CD4-positive, alpha-beta T cell (primary cell): ENCODE data around the gene SETD5. TPM values are rescaled to one million over a fixed set of nuclear protein-coding genes. Genes with fewer than 3 reads are reported as not detected.
"Not testable (repeated sequence)": the region's sequence is repeated elsewhere in the genome, so short reads cannot be mapped to it uniquely, and the experiment has no call there.

Source experiments
- ATAC-seq: fragments of 200-7000 bp; cut with Tn5 transposase; one replicate; pipeline ENCODE4 v1.10.0; 2022; ENCODE audit warnings: mild to moderate bottlenecking; ENCODE audit not compliant: poor library complexity
- CTCF ChIA-PET: fragments of 350-600 bp; sonication (Branson Sonifier 250); formaldehyde crosslinking; loops from one replicate; lab custom pipeline; 2021; ENCODE audit warnings: antibody characterized with exemption, inconsistent platforms; lab: Charles Lee
- POLR2A ChIA-PET: fragments of 350-600 bp; sonication (Branson Sonifier 250); formaldehyde crosslinking; loops from one replicate; lab custom pipeline; 2021; ENCODE audit warnings: antibody characterized with exemption, inconsistent platforms; lab: Charles Lee
- DNase-seq, 14 experiments: peaks; one replicate each; pipeline ENCODE4 v3.0.0-alpha.2; 2013 to 2020; ENCODE audit warnings: mixed read lengths in 2 of 14
- H3K27ac ChIP-seq, 2 donors: one replicate each; pipeline versions ENCODE4 v1.5.1 to v1.7.0; 2013; ENCODE audit warnings: low read length in 2 of 2, low read depth in 1 of 2, mild to moderate bottlenecking in 1 of 2
- H3K27me3 ChIP-seq, 2 experiments: 1 replicate in 1 of 2; 2 replicates in 1 of 2; pipeline versions ENCODE4 v1.6.1 to v1.7.0; 2013; ENCODE audit warnings: low read length in 2 of 2, control low read depth in 1 of 2, mild to moderate bottlenecking in 1 of 2, moderate library complexity in 1 of 2; ENCODE audit not compliant: insufficient read depth in 2 of 2, control insufficient read depth in 1 of 2
- H3K36me3 ChIP-seq: one replicate; pipeline ENCODE4 v1.6.1; 2013; ENCODE audit warnings: low read length, control low read depth; ENCODE audit not compliant: insufficient read depth
- H3K4me1 ChIP-seq: one replicate; pipeline ENCODE4 v1.6.1; 2013; ENCODE audit warnings: low read length, control low read depth; ENCODE audit not compliant: insufficient read depth
- H3K4me3 ChIP-seq: one replicate; pipeline ENCODE4 v1.5.1; 2013; ENCODE audit warnings: mild to moderate bottlenecking, low read length, moderate library complexity
- H3K9me3 ChIP-seq, 2 experiments: 1 replicate in 1 of 2; 2 replicates in 1 of 2; pipeline versions ENCODE4 v1.6.1 to v1.7.0; 2013; ENCODE audit warnings: low read length in 2 of 2, mild to moderate bottlenecking in 2 of 2, control low read depth in 1 of 2, moderate library complexity in 1 of 2; ENCODE audit not compliant: control insufficient read depth in 1 of 2, insufficient read depth in 1 of 2
- H3K27ac Mint-ChIP-seq: one replicate; pipeline ENCODE4 v1.8.0; 2020; ENCODE audit warnings: mixed read lengths
- H3K27me3 Mint-ChIP-seq: one replicate; pipeline ENCODE4 v1.8.0; 2021; ENCODE audit warnings: mixed read lengths
- H3K36me3 Mint-ChIP-seq: one replicate; pipeline ENCODE4 v1.8.0; 2021; ENCODE audit warnings: low read depth, mixed read lengths
- H3K4me1 Mint-ChIP-seq: one replicate; pipeline ENCODE4 v1.8.0; 2021; ENCODE audit warnings: low read depth, mixed read lengths
- H3K4me3 Mint-ChIP-seq: one replicate; pipeline ENCODE4 v1.8.0; 2020; ENCODE audit warnings: mild to moderate bottlenecking, mixed read lengths
- H3K9me3 Mint-ChIP-seq: one replicate; pipeline ENCODE4 v1.8.0; 2020; ENCODE audit warnings: mixed read lengths
- CTCF ChIP-seq: fragments of 200-600 bp; IDR thresholded peaks from one replicate; pipeline ENCODE4 v1.8.0; 2022; ENCODE audit warnings: antibody characterized with exemption, mild to moderate bottlenecking
- intact Hi-C, 2 experiments: fragments of 100-400 bp; cut with DNase I in 1 of 2; cut with micrococcal nuclease in 1 of 2; formaldehyde crosslinking; loops; one replicate each; pipeline versions ENCODE4 v1.15.1 to v1.9.0; 2023 to 2025; cut with DNase I, micrococcal nuclease
- total RNA-seq, 174 experiments: library from RNA in 2 of 174; stranded (reverse) in 2 of 174; gene quantifications; one replicate each; pipeline ENCODE4 v1.2.3 and lab custom pipeline; 2021 to 2026

Gene SETD5
- total RNA-seq, 2 experiments from 2014 or later = 58.5 to 67.6 TPM

- H3K27ac Mint-ChIP-seq = no peak overlapping the region
- Histone ChIP-seq H3K4me1 (no peaks in the 10 kb centered on the region), H3K4me3 (no peak overlapping the region), H3K27me3 (no peaks in the 10 kb centered on the region), H3K27ac (no peak overlapping the region), H3K9me3 (peaks cover 4 to 17% of the 10 kb centered on the region in 2 experiments), H3K36me3 (peaks cover 15% of the 10 kb centered on the region)
- TF ChIP-seq CTCF = no peak
- ATAC-seq = no peak
- DNase-seq = no peak
- no peaks in the 10 kb centered on the region for H3K27me3 Mint-ChIP-seq
- peaks cover 12% of the 10 kb centered on the region for H3K9me3 Mint-ChIP-seq
- no peak overlapping the region for H3K4me3 Mint-ChIP-seq
- intact Hi-C loops = no loop called here
- H3K4me1 Mint-ChIP-seq = no peaks in the 10 kb centered on the region
- POLR2A ChIA-PET = no interaction called here
- H3K36me3 Mint-ChIP-seq = peaks cover 63% of the 10 kb centered on the region
- CTCF ChIA-PET = no interaction called here
These were observed 87.8 kb downstream of the SETD5 start for GRCh38 chr3:9485248-9485647.

GRCh38 chr3:9491506-9491905 is 94.1 kb downstream of the SETD5 start:
- peaks cover 13% of the 10 kb centered on the region for H3K36me3 Mint-ChIP-seq
- no peaks in the 10 kb centered on the region for H3K36me3 ChIP-seq
- intact Hi-C loops = no loop called here
- H3K27ac Mint-ChIP-seq = no peak overlapping the region
- ChIA-PET CTCF (interaction anchor here (1.5 to 2.0 kb wide), 2 partner anchors 9 to 12 kb away, joined by 3 to 6 read pairs; no protein-coding TSS in a partner anchor), POLR2A (no interaction called here)
- H3K27me3 ChIP-seq = no peaks in the 10 kb centered on the region
- DNase-seq (no peak), ATAC-seq (no peak)
- no peaks in the 10 kb centered on the region for H3K4me1 Mint-ChIP-seq
- no peak overlapping the region for H3K4me3 Mint-ChIP-seq
- H3K4me3 ChIP-seq = no peak overlapping the region
- no peaks in the 10 kb centered on the region for H3K4me1 ChIP-seq
- no peak for TF ChIP-seq CTCF
- H3K27me3 Mint-ChIP-seq = no peaks in the 10 kb centered on the region
- H3K9me3 Mint-ChIP-seq = peaks cover 7% of the 10 kb centered on the region
- no peak overlapping the region for H3K27ac ChIP-seq
- peaks cover 4 to 17% of the 10 kb centered on the region in 2 experiments for H3K9me3 ChIP-seq

- not testable (repeated sequence) for H3K9me3 Mint-ChIP-seq, H3K27ac Mint-ChIP-seq, H3K36me3 Mint-ChIP-seq
These were observed 96.6 kb downstream of the SETD5 start for GRCh38 chr3:9494036-9494435.

DNA sequence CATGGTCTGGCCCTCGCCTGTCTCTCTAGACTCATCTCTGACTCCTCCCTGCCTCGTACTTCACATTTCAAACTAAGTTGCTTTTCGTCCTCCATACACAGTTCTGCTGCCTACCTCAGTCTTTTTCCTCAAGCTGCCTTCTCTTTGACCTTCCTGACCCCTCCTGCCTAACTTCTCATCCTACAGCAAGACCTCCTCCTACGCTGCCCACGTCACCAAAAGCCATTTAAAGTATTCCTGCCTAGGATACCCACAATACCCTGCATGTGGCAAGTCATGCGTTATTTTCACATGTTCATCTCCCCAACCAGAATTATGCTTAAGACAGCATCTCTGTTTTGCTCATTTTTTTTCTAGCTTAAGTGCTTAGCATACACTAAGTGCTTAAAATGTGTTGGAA is 99.5 kb downstream of the SETD5 start:
- no peak overlapping the region for H3K4me3 ChIP-seq
- peaks cover 0 to 19% of the 10 kb centered on the region in 2 experiments for H3K9me3 ChIP-seq
- H3K36me3 ChIP-seq = no peaks in the 10 kb centered on the region
- Mint-ChIP-seq H3K4me1 (no peaks in the 10 kb centered on the region), H3K4me3 (no peak overlapping the region), H3K27me3 (peaks cover 28% of the 10 kb centered on the region), H3K27ac (no peak overlapping the region), H3K36me3 (no peaks in the 10 kb centered on the region), H3K9me3 (no peaks in the 10 kb centered on the region)
- DNase-seq (no peak), ATAC-seq (no peak)
- peaks cover 11% of the 10 kb centered on the region for H3K4me1 ChIP-seq
- peaks cover 29 to 37% of the 10 kb centered on the region in 2 experiments for H3K27me3 ChIP-seq
- no peak overlapping the region for H3K27ac ChIP-seq
- ChIA-PET POLR2A (no interaction called here), CTCF (no interaction called here)
- no peak for TF ChIP-seq CTCF
- intact Hi-C loops = no loop called here

More at GRCh38 chr3:9494036-9494435, 96.6 kb downstream of the SETD5 start:
- H3K27ac ChIP-seq, H3K4me3 Mint-ChIP-seq, H3K4me3 ChIP-seq, H3K4me1 Mint-ChIP-seq, H3K36me3 ChIP-seq, H3K27me3 ChIP-seq, H3K9me3 ChIP-seq, POLR2A ChIA-PET, DNase-seq, H3K4me1 ChIP-seq, CTCF ChIA-PET, intact Hi-C loops, ATAC-seq, H3K27me3 Mint-ChIP-seq: not testable (repeated sequence)
